Kidney (tissue), 14 donors: ENCODE data around the gene KREMEN1. TPM values are rescaled to one million over a fixed set of nuclear protein-coding genes. Genes with fewer than 3 reads are reported as not detected.

Experiments used
- DNase-seq, 5 donors: peaks; one replicate each; pipeline ENCODE4 v3.0.0-alpha.2; 2013 to 2020
- FAIRE-seq: peaks from 2 replicates; lab custom pipeline; 2012; peaks lifted over from hg19 to GRCh38; lab: Jason Lieb, UNC
- H3K27ac ChIP-seq, 2 donors: one replicate each; pipeline ENCODE4 v1.7.0; 2013; ENCODE audit warnings: low read depth in 2 of 2, low read length in 2 of 2, inconsistent platforms in 1 of 2
- H3K27me3 ChIP-seq: one replicate; pipeline ENCODE4 v1.7.1; 2013; ENCODE audit warnings: low read length, inconsistent platforms; ENCODE audit not compliant: control insufficient read depth, insufficient read depth
- H3K36me3 ChIP-seq, 3 donors: one replicate each; pipeline versions ENCODE4 v1.7.0 to v1.7.1; 2013; ENCODE audit warnings: low read length in 3 of 3, control low read depth in 1 of 3, inconsistent platforms in 1 of 3; ENCODE audit not compliant: insufficient read depth in 3 of 3, control insufficient read depth in 2 of 3
- H3K4me1 ChIP-seq, 3 donors: one replicate each; pipeline versions ENCODE4 v1.7.0 to v1.7.1; 2013; ENCODE audit warnings: low read length in 3 of 3, inconsistent platforms in 1 of 3, low read depth in 1 of 3; ENCODE audit not compliant: control insufficient read depth in 2 of 3, insufficient read depth in 2 of 3
- H3K4me3 ChIP-seq, 3 donors: one replicate each; pipeline versions ENCODE4 v1.7.0 to v1.8.1; 2013; ENCODE audit warnings: low read length in 3 of 3, control low read depth in 1 of 3, inconsistent platforms in 1 of 3
- H3K9ac ChIP-seq, 3 donors: one replicate each; pipeline versions ENCODE4 v1.7.0 to v1.7.1; 2013; ENCODE audit warnings: low read length in 3 of 3, control low read depth in 1 of 3, inconsistent platforms in 1 of 3
- H3K9me3 ChIP-seq, 3 donors: one replicate each; pipeline versions ENCODE4 v1.7.0 to v1.7.1; 2013; ENCODE audit warnings: low read length in 3 of 3, control low read depth in 1 of 3, inconsistent platforms in 1 of 3; ENCODE audit not compliant: control insufficient read depth in 2 of 3, insufficient read depth in 1 of 3
- CTCF ChIP-seq: IDR thresholded peaks from 3 replicates; pipeline ENCODE4 v1.5.1; 2012; ENCODE audit warnings: mild to moderate bottlenecking, moderate library complexity, borderline replicate concordance; ENCODE audit not compliant: insufficient read depth; ENCODE audit errors: extremely low read depth
- intact Hi-C: fragments of 100-400 bp; cut with DNase I; formaldehyde crosslinking; loops from one replicate; pipeline ENCODE4 v1.11.1; 2022
- polyA plus RNA-seq: library from polyadenylated mRNA; stranded (reverse); fragments of 350-450 nt; fragmentation: Illumina TruSeq; extraction: RNeasy Lipid Tissue Mini Kit (QIAGEN cat#74804); gene quantifications from one replicate; pipeline ENCODE4 v1.2.3, GENCODE V29; 2014; ENCODE audit warnings: low read depth, low replicate concordance; ENCODE audit not compliant: insufficient read depth
- total RNA-seq: library from RNA; stranded (reverse); fragmentation: NEBNext Ultra II Directional; extraction: Animal tissue kit (Norgen Biotek cat#: 25700); gene quantifications from one replicate; pipeline ENCODE4 v1.2.1, GENCODE V29; 2021
- donor health status: control.
- donor health status: control.
- donor health status: control.
- donor health status: control.
- donor health status: control.
- donor health status: DM: yes; HTN: yes; CAD: no.
- donor health status: Normal renal cell carcinoma (clear cell type).

Gene KREMEN1
- total and polyA plus RNA-seq, 2 donors from 2014 or later, result 9.3 to 16.2 TPM

- Histone ChIP-seq H3K36me3 (no peaks in the 10 kb centered on the region), H3K9me3 (no peaks in the 10 kb centered on the region), H3K27ac (no peak overlapping the region), H3K4me3 (peak overlapping the region; percentile 14 to 54 (median 52)), H3K4me1 (peaks cover 0 to 11% (median 6%) of the 10 kb centered on the region in 3 donors), H3K27me3 (no peaks in the 10 kb centered on the region), H3K9ac (no peak overlapping the region)
- intact Hi-C loops, result no loop called here
- DNase-seq, result peak; percentile 51 to 81 (median 79)
- no peak for FAIRE-seq
- no peak for TF ChIP-seq CTCF
Observed at GRCh38 chr22:29071261-29072045, 1.4 kb upstream of the KREMEN1 start.

GRCh38 chr22:29072193-29072978, 449 bp upstream of the KREMEN1 start:
- FAIRE-seq, result no peak
- intact Hi-C loops, result no loop called here
- TF ChIP-seq CTCF, result no peak

GRCh38 chr22:29073618-29074275, 912 bp downstream of the KREMEN1 start:
- Histone ChIP-seq H3K27ac (peak overlapping the region; percentile 51 to 72), H3K9me3 (no peaks in the 10 kb centered on the region), H3K9ac (peak overlapping the region; percentile 12 to 68 (median 63)), H3K27me3 (no peaks in the 10 kb centered on the region), H3K4me3 (peak overlapping the region; percentile 49 to 69 (median 64)), H3K4me1 (peaks cover 0 to 17% (median 16%) of the 10 kb centered on the region in 3 donors), H3K36me3 (no peaks in the 10 kb centered on the region)
- peak; percentile 6 for TF ChIP-seq CTCF
- DNase-seq, result peak; percentile 80 to 91 (median 87)
- FAIRE-seq, result no peak
- intact Hi-C loops, result no loop called here

More at GRCh38 chr22:29072193-29072978, 449 bp upstream of the KREMEN1 start:
- Histone ChIP-seq H3K9ac (no peak overlapping the region), H3K36me3 (no peaks in the 10 kb centered on the region), H3K4me3 (peak overlapping the region; percentile 12 to 63 (median 54)), H3K27ac (no peak overlapping the region), H3K9me3 (no peaks in the 10 kb centered on the region), H3K4me1 (peaks cover 0 to 11% (median 6%) of the 10 kb centered on the region in 3 donors), H3K27me3 (no peaks in the 10 kb centered on the region)
- peak; percentile 91 to 98 (median 94) for DNase-seq
